GM12875 (cell line): Measurements from ENCODE around the gene GKAP1.
"Not testable (repeated sequence)": the region's sequence is repeated elsewhere in the genome, so short reads cannot be mapped to it uniquely, and the experiment has no call there.

Experiments used
- H3K4me3 ChIP-seq: one replicate; pipeline ENCODE4 v1.5.1; 2011; ENCODE audit warnings: low read depth, low read length, control low read depth
- CTCF ChIP-seq: IDR thresholded peaks from 2 replicates; pipeline ENCODE4 v1.5.1; 2011; ENCODE audit warnings: low read depth, mild to moderate bottlenecking, control low read depth, inconsistent platforms, low read length, moderate library complexity, borderline replicate concordance; ENCODE audit not compliant: insufficient read depth

GKAP1 gene

GRCh38 chr9:83744206-83744605 lies 73.4 kb downstream of the GKAP1 start:
- TF ChIP-seq CTCF, result no peak
- H3K4me3 ChIP-seq, result no peak overlapping the region

GRCh38 chr9:83733739-83734138 lies 83.8 kb downstream of the GKAP1 start:
- TF ChIP-seq CTCF, result no peak

DNA sequence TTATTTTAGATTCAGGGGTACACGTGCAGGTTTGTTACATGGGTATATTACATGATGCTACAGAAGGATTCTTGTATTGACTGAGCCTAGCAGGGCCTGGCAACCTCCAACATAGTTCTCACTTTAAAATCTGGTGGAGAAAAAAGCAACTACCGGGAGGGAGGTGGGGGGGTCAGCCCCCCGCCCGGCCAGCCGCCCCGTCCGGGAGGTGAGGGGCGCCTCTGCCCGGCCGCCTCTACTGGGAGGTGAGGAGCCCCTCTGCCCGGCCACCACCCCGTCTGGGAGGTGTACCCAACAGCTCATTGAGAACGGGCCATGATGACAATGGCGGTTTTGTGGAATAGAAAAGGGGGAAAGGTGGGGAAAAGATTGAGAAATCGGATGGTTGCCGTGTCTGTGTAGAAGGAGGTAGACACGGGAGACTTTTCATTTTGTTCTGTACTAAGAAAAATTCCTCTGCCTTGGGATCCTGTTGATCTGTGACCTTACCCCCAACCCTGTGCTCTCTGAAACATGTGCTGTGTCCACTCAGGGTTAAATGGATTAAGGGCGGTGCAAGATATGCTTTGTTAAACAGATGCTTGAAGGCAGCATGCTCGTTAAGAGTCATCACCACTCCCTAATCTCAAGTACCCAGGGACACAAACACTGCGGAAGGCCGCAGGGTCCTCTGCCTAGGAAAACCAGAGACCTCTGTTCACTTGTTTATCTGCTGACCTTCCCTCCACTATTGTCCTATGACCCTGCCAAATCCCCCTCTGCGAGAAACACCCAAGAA lies 88.8 kb downstream of the GKAP1 start:
- H3K4me3 ChIP-seq, result not testable (repeated sequence)

More at GRCh38 chr9:83733739-83734138, 83.8 kb downstream of the GKAP1 start:
- H3K4me3 ChIP-seq, result no peak overlapping the region

DNA sequence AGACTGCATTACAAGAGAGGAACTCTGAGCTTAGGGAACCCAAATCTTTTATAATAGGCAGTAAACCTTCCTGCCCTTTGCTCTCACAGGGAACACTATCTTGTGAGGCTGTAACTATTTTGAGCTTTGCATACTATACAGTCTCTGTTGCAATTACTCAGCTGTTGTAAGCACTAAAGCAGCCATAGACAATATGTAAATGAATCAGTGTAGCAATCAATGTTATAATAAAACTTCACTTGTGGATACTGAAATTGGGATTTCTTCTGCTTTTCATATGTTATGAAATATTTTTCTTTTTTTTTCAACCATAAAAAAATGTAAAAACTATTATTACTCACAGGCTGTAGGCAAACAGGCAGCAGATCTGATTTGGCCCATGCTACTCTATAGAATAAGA lies 93.1 kb downstream of the GKAP1 start:
- no peak for TF ChIP-seq CTCF
- no peak overlapping the region for H3K4me3 ChIP-seq

DNA sequence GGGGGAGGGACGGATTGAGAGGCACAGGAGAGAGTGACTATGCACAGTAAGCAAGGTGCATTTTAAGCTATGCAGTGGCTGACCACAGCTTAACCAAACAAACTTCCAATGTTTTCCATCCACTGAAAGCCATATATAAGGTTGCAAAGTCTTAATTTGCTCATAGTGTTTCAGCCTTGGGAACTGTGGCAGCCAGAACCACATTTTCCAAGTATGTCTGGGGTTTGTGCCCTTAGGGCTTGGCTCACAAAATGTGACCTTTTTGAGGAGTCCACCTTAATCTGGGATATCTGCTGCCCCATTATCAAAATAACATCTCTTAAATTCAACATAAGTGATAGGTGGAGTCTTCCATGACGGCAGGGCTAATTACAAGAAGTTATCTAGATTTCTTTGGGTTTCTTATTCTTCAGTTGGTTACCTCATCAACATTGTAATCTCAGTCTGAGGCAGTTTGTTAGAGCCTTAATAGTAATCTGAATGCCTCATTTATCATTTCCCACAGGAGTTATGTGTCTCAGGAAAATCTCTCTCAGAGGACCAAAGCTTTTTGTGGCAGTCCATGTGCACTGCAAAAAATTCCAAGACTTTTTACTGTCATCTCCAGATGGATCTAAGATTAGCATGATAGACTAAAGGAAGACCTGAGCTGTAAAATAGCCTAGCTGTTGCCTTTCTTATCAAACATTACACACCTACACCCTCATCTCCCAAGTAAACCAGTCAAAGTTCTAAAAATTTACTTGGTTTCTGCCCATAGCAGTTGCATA lies 94.7 kb downstream of the GKAP1 start:
- no peak overlapping the region for H3K4me3 ChIP-seq
- no peak for TF ChIP-seq CTCF

- TF ChIP-seq CTCF, result no peak
- H3K4me3 ChIP-seq, result no peak overlapping the region
These were observed 96.1 kb downstream of the GKAP1 start for GRCh38 chr9:83721509-83721908.

DNA sequence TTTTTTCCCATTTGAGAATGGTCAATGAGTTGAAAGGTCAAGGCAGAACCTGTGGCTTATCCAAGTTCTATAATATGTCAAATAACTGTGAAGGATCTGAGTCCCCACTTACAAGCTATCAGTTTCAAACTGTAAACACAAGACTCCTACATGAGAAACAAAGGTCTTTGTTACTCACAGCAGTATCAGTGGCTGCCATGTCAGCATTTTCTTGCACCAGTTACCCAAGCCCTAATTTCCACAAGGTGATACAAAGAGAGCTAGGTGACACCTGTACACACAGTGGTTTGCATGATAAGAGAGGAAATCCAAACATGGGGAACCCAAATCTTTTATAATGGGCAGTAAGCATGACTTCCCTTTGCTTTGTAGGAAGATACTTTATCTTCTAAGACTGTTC lies 101.8 kb downstream of the GKAP1 start:
- no peak for TF ChIP-seq CTCF
- H3K4me3 ChIP-seq, result no peak overlapping the region
